ENCODE data around the gene FOXL3. TPM values are rescaled to one million over a fixed set of nuclear protein-coding genes. Genes with fewer than 3 reads are reported as not detected.
A peak's percentile ranks its signal among the peaks of the same experiment; 100 is the strongest.

FOXL3 gene
- total RNA-seq, 1 donor from 2014 or later: not detected

- H3K27ac ChIP-seq: no peak overlapping the region
- peak; percentile 34 for DNase-seq
- no peak for ATAC-seq
These were observed 32.7 kb downstream of the FOXL3 start for GRCh38 chr7:322708-323111.

DNA sequence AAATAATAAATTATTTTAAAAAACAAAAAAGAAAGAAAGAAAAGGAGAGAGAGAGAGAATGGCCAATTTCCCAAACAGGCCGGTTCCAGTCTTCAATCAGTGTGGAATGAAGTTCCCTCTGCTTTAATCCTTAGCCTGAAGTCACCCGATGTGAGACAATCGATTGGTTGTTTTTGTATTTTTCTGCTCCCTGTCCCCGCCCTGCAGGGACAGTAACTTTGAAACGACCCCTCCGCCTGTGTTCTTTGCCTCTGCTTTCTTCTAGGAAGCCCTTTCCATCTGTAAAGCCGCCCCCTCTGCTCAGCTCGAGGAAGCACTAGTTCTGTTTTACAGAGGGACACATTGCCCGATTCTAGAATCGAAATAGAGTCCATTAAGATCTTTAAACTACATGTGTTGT, 33.4 kb downstream of the FOXL3 start:
- Histone ChIP-seq H3K4me3 (no peak overlapping the region), H3K27ac (no peak overlapping the region), H3K27me3 (ENCODE audit: low read depth) (no peaks in the 10 kb centered on the region), H3K9me3 (no peaks in the 10 kb centered on the region), H3K4me1 (peaks cover 26% of the 10 kb centered on the region), H3K36me3 (no peaks in the 10 kb centered on the region)
- peak; percentile 15 for DNase-seq
- intact Hi-C loops (cut with DNase I): no loop called here
- no peak for ATAC-seq
- TF ChIP-seq, protein P1, sequence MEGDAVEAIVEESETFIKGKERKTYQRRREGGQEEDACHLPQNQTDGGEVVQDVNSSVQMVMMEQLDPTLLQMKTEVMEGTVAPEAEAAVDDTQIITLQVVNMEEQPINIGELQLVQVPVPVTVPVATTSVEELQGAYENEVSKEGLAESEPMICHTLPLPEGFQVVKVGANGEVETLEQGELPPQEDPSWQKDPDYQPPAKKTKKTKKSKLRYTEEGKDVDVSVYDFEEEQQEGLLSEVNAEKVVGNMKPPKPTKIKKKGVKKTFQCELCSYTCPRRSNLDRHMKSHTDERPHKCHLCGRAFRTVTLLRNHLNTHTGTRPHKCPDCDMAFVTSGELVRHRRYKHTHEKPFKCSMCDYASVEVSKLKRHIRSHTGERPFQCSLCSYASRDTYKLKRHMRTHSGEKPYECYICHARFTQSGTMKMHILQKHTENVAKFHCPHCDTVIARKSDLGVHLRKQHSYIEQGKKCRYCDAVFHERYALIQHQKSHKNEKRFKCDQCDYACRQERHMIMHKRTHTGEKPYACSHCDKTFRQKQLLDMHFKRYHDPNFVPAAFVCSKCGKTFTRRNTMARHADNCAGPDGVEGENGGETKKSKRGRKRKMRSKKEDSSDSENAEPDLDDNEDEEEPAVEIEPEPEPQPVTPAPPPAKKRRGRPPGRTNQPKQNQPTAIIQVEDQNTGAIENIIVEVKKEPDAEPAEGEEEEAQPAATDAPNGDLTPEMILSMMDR (IDR thresholded peaks at IDR 0.05): no peak

More at GRCh38 chr7:322708-323111, 32.7 kb downstream of the FOXL3 start:
- H3K27me3 ChIP-seq (ENCODE audit: low read depth): no peaks in the 10 kb centered on the region
- H3K36me3 ChIP-seq: no peaks in the 10 kb centered on the region
- H3K9me3 ChIP-seq: no peaks in the 10 kb centered on the region
- intact Hi-C loops (cut with DNase I): no loop called here
- peaks cover 27% of the 10 kb centered on the region for H3K4me1 ChIP-seq
- H3K4me3 ChIP-seq: no peak overlapping the region
- TF ChIP-seq, protein P1 (IDR thresholded peaks at IDR 0.05): no peak

GRCh38 chr7:324011-324410, 34.0 kb downstream of the FOXL3 start:
- intact Hi-C loops (cut with DNase I): no loop called here
- Histone ChIP-seq H3K36me3 (no peaks in the 10 kb centered on the region), H3K27me3 (ENCODE audit: low read depth) (no peaks in the 10 kb centered on the region), H3K4me1 (peaks cover 22% of the 10 kb centered on the region), H3K27ac (no peak overlapping the region), H3K4me3 (no peak overlapping the region), H3K9me3 (no peaks in the 10 kb centered on the region)
- TF ChIP-seq, protein P1 (IDR thresholded peaks at IDR 0.05): no peak
- ATAC-seq (no peak), DNase-seq (peak; percentile 41)

DNA sequence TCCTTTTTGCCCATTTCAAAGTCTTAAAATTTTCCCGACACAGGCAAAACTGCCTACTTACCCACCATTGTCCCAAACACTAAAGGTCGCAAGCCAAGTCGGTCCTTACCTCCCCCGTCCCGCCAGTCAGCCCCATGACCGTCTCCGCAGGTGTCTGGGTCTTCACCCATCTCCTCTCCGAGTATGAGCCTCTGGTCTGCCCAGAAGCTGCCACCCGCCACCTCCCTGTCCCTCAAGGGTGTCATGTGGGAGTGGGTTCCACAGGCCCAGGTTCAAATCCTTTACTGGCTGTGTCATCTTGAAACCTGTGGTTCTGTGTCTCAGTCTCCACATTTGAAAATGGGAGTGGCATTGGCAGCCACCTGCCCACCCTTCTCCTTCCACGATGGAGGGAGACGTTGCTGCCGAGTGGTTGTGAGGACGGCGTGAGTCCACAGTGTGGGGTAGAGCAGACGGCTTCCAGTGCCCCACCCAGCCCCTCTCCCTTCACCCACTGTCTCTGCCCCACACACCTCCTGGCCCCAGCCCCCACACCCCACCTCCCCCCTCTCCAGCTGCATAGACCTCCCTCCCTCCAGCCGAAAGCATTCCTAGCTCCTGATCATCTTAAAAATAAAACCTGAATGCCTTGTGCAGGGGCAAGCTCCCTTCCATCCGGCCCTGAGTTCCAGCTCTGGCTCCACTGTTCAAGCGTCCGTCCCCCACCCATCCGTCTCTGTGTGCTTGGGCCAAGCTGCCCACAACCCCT, 35.3 kb downstream of the FOXL3 start:
- no peaks in the 10 kb centered on the region for H3K27me3 ChIP-seq (ENCODE audit: low read depth)
- no peaks in the 10 kb centered on the region for H3K36me3 ChIP-seq
- DNase-seq: peak; percentile 42
- TF ChIP-seq, protein P1 (IDR thresholded peaks at IDR 0.05): no peak
- no peak overlapping the region for H3K27ac ChIP-seq
- no peak for ATAC-seq
- no peaks in the 10 kb centered on the region for H3K9me3 ChIP-seq
- peaks cover 22% of the 10 kb centered on the region for H3K4me1 ChIP-seq
- intact Hi-C loops (cut with DNase I): no loop called here
- H3K4me3 ChIP-seq: no peak overlapping the region

DNA sequence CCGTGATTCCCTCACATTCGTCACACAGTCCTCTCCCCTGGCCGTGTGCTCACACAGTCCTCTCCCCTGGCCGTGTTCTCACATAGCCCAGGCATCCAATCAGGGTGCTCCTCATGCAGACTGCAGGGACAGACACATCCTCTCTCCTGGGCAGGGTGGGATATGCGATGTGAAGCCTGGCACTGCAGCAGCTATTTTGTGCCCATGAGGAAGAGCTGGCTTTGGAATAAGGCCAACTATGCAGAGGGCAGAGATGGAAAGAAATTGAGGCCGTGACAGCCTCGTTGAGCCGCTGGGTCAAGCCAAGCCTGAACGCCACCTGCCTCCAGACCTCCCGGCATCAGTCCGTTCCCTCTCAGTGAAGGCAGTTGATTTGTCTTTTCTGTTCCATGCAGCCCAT, 35.8 kb downstream of the FOXL3 start:
- TF ChIP-seq, protein P1 (IDR thresholded peaks at IDR 0.05): no peak
- no peak for ATAC-seq
- Histone ChIP-seq H3K27me3 (ENCODE audit: low read depth) (no peaks in the 10 kb centered on the region), H3K4me3 (no peak overlapping the region), H3K36me3 (no peaks in the 10 kb centered on the region), H3K27ac (peak overlapping the region; percentile 77), H3K4me1 (peaks cover 22% of the 10 kb centered on the region), H3K9me3 (no peaks in the 10 kb centered on the region)
- intact Hi-C loops (cut with DNase I): no loop called here
- peak; percentile 25 for DNase-seq
